GM12892 (cell line): ENCODE measurements around the gene NFE2L3.

Experiments
- POLR2A ChIP-seq: IDR thresholded peaks from 2 replicates; pipeline ENCODE4 v1.6.1; 2011; ENCODE audit warnings: low read depth, low read length, control low read depth
- POLR2AphosphoS5 ChIP-seq: IDR thresholded peaks from 2 replicates; pipeline ENCODE4 v1.6.1; 2011; ENCODE audit warnings: low read depth, low read length, control low read depth
- TAF1 ChIP-seq: IDR thresholded peaks from 2 replicates; pipeline ENCODE4 v1.6.1; 2011; ENCODE audit warnings: low read depth, mild to moderate bottlenecking, control low read depth, low read length, borderline replicate concordance

DNA sequence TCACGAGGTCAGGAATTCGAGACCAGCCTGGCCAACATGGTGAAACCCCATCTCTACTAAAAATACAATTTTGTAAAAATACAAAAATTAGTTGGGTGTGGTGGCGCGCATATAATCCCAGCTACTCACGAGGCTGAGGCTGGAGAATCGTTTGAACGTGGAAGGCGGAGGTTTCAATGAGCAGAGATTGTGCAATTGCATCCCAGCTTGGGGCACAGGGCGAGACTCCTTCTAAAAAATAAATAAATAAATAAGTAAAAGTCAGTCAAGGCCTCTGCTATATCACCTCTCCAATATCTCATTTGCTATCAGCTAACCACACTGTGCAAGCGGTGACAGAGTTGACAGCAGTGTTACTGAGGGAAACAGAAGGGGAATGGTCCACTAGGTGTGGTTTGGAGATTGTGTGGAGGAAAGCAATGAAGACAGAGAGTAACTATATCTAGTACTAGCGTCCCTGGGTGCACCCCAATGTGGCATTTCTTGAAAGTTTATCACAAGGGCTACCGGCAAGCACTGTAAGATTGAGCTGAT lies 20.9 kb upstream of the NFE2L3 start:
- TF ChIP-seq POLR2A (no peak), POLR2AphosphoS5 (no peak), TAF1 (no peak)
